HUDEP-2 (cell line): ENCODE data around the gene ADCY2.

Source experiments
- DNase-seq, 76 experiments: peaks; one replicate each; lab custom pipeline; 2025; ENCODE audit not compliant: unreplicated experiment in 76 of 76; lab: John Stamatoyannopoulos, UW

The ADCY2 gene

DNA sequence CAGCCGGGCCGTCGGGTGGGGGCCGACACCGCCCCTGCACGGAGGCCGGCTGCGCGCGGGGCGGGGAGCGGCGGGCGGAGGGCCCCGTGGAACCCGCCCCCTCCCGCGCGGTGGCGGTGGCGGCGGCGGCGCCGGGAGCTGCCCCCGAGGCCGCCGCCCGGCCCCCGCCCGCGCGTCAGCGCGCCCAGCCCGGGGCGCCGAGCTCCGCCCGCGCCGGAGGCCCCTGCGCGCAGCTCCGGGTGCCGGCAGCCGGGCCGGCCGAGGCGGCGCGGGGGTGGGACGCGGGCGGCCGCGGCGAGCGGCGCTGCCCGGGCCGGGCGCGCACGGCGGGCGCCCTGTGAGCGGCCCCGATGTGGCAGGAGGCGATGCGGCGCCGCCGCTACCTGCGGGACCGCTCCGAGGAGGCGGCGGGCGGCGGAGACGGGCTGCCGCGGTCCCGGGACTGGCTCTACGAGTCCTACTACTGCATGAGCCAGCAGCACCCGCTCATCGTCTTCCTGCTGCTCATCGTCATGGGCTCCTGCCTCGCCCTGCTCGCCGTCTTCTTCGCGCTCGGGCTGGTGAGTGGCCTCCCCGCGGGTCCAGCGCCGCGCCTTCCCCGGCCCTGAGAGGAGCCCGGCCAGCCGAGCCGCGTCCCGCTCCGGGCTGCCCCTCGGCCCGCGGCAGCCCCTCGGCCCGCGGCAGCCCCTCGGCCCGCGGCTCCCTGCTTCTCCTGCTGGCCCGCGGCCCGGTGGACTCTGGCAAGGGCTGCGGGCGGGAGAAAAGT, at the start of gene ADCY2:
TSS of gene ADCY2 (plus strand) at position 192 of the 766 bp plus-strand sequence. CDS start at position 351, 159 bp downstream.
- DNase-seq: no peak

DNA sequence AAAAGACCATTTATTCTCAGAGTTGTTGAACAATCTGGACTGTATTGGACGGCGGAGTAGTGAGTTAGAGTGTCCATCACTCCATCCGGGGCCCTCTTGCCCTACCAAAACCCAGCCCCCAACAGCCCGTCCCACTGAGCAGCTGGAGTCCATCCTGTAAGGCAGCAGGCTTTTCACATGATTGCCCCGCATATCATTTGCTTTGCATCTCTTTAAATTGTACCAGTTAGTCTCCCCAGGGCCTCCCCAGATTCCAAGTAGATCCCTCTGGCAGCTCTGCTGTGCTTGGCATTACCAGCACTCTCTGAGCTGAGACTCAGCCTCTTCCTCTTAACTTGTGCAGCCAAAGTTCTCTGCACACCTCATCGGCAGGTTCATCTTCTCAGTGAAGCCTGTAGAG, 48.6 kb upstream of the ADCY2 start:
- DNase-seq: no peak

DNA sequence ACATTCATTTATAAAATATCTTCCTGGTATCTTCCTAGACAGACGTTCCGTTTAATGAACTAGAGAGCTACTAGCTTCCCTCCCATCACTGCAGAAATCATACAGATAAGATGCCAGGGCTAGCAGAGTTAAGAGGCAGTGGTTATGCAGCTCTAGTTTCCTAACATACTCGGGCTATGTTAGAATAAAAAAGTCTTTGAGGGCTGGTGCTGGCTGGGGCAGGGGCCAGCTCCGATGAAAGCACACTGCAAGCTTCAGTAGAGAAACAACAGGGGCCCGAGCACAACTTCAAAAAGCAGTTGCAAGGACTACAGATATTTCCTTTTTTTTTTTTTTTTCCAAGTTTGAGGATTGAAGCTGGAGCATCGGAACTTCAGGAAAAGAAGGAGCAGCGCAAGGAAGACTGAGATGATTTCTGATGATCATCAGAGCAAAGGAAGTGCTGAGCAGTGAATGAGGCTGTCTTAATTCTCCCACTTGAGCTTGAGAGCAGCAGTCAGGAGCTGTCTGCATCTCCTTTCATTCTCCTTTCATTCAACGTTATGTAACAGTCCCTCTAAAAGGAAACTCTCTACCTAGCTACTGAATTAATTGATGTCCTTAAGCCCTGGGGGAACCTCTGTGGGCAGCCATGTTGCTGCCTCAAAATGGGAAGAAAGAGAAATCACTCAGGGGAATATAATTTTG, 47.6 kb upstream of the ADCY2 start:
- no peak for DNase-seq

DNA sequence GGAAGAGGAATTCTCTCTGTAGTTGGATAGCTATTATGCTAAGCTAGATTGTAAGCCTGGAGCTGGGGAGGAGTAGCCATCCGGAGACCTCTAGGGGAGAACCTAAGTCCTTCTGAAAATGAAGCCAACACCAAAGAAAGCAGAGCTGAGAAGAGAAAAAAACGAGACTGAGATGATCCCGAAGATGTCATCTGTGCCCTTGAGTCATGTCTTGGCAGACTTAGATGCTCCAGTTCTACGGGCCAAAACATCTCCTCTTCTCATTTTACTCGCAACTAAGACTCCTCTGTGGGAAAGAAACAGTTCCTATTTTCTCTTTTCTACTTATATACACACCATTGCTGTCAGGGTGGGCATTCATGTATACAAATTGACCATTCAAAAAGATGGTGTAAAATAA, 34.3 kb upstream of the ADCY2 start:
- DNase-seq: no peak

DNA sequence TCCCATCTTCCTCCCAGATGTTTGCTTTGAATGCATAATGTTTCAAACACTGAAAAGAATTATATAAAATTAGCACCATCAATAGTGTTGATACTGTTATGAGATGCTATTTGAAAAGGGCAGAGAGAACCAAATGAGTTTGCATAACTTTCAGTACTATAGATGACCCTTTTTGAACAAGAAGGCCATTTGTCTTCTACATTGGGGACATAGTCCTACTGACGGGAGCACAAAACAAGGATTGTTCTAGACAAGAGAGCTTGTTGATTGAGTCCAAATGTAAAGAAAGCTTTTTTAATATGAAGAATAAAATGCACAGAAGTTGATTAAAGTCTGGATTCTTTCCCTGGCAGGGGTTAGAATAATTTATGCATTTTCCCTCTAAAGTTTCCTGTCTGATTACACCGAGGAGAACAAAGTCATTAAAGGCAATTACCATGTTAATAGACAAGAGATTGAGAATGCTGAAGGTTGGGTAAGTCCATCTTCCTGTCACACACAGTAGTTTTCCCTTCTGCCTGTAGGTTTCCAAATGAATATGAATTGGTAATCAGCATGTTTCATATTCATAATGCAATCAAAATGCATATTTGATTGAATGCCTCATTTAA, 32.8 kb upstream of the ADCY2 start:
- DNase-seq: no peak

DNA sequence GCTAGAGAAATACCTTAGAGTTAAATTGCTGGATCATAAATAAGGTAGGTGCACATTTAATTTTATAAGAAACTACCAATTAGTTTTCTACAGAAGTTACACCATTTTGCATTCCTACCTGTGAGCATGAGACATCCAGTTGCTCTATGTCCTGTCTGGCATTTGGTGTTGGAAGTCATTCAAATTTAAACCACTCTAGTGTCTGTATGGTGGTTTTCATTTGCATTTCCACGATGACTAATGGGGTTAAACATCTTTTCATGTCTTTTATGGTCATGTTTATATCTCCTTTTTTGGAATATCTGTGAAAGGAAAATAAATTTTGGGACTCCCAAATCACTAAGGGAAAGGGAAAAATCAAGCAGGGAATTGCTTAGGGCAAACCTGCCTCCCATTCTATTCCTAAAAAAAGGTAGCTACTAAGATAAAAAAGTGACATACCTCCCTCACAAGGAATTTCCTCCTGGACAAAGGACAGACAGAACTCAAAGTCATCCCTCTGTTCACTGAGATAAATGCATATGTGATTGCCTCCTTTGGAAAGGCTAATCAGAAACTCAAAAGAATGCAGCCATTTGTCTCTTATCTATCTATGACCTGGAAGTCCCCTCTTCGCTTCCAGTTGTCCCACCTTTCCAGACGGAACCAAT, 31.6 kb upstream of the ADCY2 start:
- no peak for DNase-seq

DNA sequence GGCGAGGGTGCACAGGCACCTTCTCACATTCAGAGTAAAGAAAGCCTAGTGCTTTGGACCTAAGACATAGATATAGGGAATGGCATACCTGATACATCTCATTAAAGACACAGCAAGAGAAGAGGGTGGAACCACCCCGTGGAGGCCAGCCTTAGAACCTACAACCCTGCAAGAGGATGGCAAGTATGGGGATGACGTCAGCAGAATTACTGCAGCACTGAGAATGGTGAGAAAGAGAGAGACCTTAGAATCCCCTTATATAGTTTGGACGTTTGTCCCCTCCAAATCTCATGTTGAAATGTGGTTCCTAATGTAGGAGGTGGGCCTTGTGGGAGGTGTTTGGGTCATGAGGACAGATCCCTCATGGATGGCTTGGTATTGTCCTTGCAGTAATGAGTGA, 28.2 kb upstream of the ADCY2 start:
- DNase-seq: no peak

DNA sequence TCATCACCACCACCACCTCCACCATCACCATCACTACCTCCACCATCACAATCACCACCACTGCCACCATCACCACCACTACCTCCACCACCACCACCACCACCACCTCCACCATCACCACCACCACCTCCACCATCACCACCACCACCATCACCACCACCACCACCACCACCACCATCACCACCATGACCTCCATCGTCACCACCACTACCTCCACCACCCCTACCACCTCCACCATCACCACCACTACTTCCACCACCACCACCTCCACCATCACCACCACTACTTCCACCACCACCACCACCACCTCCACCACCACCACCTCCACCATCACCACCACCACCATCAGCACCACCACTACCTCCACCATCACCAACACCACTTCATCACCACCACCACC, 23.5 kb upstream of the ADCY2 start:
- DNase-seq: no peak

DNA sequence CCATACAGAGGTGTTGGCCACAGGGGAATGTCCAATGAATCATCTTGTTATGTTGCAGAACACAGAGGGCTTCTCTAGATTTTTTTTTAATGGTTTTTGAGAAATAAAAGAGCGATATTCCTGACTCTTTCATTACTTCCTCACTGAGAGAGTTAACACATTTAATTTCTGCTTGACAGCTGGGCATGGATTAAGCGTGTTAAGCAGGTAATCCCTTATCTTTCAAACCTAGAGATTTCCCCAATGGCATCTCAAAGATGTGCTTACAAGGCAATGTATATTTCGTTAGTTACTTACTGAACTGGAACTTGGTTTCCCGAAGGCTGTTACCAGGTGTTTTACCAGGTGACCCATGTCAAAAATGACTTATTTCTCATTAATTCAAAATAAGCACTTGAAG, 21.8 kb upstream of the ADCY2 start:
- no peak for DNase-seq

DNA sequence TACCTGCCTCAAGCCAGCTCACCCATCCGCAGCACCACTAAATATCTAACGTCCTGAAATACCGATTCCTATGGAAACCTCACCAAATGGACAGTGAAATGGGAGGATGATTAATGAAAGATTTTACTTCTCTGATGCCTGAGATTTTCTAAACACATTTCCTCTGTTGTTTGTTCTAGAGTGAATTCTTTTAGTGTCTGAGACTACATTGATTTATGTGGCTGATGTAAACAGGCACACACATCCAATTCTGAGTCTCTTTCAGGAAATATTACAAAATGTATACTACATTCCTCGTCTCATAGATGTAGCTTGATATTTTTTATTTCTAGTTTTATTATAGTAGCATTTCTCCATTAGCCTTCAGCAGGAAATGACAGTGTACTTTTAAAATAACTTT, 20.5 kb upstream of the ADCY2 start:
- no peak for DNase-seq

DNA sequence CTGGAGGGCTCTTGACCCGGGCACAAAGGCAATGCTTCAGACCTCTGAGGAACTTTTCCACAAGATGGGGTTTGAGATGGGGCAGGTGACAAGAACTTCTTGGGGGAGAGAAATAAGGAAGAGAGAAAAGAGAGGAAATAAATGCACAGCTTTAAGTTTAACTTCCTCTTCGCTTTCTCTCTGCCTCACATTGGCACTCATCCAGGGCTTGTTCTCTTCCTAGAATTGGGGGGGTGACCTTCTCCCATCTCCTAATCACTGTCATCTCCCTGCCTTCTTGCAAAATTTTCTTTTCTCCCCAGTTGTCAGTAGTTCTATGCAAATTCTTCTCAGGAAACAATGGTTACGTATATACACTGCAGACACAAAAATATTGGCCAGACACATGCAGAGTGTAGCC, 19.1 kb upstream of the ADCY2 start:
- no peak for DNase-seq

DNA sequence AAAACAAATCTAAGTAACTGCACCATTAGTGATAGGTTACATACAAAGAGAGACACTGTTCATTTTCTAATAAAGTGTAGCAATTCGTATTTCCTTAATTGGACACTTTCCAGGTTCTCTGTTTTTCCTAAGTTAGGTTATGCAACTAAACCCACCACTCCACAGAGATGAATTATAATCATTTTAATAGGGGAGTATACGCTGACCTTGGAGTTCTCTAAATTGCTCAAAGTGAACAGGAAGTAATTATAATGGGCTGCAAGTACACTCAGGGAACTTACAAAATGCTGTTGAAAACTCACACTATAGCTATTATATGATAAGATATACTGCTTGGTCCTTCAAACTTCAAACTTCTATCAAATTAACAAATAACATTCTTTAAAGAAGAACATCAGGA, 18.2 kb upstream of the ADCY2 start:
- no peak for DNase-seq

DNA sequence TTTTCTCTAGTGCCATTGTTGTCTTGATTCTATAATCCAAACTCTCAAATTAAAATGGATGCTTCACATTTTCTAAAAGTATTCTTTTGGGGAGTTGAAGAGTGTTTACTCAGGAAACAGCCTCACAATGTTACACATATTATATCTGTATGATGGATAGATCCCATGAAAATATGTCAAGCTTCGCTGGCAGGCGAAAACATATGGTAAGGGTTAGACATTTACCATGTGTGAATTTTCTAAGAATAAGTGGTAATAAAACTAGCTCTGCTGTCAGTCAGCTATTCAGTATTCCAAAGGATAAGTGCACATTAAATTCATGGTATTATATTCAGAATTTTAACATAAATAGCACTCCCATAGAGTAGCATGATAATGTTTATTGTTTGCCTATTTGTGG, 13.3 kb upstream of the ADCY2 start:
- no peak for DNase-seq

DNA sequence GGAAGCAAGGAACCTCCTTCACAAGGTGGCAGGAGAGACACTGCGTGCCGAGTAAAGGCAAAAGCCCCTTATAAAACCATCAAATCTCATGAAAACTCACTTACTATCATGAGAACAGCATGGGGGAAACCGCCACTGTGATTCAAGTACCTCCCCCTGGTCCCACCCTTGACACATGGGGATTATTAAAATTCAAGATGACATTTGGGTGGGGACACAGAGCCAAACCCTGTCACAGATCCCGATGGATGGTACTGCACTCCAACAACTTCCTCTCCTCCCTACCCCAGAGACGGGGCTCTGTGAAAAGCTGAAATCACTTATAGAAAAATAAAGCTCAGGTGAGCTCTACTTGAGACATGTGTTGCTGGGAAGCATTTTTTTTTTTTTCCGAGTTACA, 10.3 kb upstream of the ADCY2 start:
- no peak for DNase-seq

DNA sequence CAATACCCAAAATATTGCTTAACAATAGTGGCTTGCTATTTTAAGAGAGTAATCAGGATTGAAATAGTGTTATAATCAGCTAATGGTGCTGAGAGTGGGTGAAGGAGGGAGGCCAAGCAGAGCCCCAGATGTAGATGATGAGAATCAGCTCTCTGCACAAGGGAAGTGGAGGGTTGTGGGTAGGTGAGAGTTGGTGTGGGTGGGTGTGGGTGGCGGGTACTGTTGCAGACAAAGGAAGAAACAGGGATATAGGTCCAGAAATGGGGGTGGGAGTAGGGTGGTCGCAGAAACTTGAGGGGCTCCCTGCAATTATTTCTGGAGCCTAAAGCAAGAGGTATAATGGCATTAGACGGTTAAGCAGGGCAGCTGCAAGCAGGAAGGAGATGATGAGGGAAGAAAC, 7.4 kb upstream of the ADCY2 start:
- DNase-seq: no peak

DNA sequence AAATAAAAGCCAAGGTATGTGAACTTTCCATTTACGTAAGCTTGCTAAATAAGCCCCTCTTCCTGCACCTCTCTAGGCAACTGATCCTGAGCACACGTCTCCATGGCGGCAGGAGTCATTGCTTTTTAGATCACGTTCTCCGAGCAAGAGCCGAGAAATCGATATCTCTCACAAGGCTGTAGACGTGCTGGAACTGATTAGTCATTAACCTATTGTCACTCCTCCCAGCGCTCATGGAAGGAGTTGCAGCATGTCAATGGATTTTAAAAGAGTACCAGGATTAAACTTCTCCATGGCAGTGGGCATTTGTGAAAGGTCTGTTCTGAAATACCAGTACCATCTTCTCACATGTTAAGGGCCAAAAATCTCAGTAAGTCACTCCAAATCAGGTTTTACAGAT, 4.7 kb upstream of the ADCY2 start:
- no peak for DNase-seq

DNA sequence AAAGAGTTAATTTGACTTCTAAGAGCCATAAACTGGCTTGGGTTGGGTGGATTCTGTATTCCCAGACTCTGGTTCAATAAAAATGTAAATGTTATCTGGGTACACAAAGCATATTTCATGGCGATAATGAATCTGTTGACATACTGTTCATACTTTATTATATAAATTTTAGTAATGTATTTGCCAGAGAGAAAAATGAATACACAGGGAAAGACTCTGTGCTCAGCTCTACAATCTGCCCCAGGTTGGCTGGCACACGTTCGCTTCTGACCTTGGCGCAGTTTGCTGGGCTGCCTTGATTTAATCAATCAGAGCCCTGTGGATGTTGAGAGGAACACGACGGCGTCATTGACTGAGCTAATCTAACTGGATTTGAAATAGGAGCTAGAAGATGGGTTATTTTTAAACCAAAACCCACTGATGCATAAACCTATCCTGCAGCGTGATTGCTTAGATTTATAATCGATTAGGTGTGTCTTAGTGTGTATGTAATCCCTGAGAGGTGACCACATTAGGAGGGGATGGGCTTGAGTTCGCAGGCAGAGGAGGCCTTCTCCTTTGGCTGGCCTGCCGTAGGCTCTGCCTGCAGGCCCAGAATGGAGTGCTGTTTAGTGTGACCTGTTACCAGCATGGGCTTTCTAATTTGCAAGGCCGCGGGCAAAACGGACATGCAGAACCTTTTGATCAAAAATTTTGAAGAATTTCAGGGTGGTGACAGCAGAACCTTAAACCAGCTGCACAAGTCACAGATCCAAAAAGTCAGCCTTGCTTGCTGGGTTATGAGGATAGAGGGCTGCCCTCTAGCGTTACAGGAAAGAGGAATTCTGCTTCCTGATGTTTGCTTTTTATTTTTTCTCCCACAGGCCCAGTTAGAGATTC, 3.9 kb upstream of the ADCY2 start:
- peak in 5 of 76 experiments; percentile 5 to 29 (median 9) for DNase-seq

DNA sequence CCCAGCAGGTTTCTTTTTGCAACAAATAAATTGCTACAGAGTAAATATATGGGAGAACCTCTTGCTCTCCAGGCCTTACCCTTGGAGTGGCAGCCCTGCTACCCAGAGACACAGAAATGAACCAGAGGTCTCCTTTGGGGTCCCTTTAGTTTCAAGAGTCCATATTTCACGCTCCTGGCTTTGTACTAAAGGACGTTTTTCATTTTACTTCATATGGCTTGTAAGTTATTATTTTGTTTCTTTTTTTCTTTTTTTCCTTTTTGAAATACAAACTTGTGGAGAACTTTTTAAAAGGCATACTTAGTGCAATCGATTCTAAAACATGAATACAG, 3.3 kb upstream of the ADCY2 start:
- DNase-seq: no peak

DNA sequence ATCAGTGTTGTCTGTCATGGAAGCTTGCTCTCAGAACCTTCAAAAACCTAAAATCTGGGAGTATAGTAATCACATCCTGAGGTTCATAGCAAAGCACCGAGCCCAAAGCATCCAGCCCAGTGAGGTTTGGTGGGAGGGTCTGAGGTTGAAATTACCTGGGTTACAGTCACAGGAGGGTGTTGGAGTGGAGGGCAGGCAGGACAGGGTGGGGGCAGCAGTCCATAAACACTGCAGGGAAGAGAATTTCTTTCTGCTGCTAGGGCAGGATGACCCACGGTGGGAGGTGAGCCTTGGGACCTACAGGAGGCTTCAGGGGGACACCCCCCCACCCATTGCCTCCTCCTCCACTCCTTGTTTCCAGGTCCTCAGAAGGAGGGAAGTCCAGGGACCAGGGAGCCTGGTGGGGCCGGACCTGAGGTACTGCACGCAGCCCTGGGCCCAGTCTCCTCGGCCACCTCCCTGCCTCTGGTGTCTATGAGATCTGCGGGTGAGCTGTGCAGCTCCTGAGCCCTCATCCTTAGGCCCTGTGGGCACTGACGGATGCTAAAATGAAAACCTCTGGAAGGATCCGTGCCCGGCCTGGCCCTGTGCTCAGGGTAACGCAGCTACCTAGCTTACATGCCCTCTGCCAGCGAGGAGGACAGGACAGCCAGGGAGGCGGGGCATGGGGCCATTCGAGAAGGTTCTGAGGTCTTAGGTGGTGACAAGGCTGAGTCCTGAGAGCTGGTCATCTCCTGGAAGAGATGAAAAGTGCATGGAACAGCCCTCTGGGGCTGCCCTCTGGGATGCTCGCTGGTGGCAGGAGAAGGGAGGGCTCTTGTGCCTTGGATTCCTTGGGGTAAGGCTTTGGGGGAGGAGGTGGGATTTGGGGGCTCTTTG, 1.8 kb upstream of the ADCY2 start:
- DNase-seq: no peak
